SK-N-SH treated with all-trans-retinoic acid at 6 μM for 48 hours (cell line): ENCODE data around the gene CLEC2D.

ENCODE experiments used
- CSDC2 ChIP-seq: fragments of 250-450 bp; sonication (Bioruptor Pico); IDR thresholded peaks from 2 replicates; pipeline ENCODE4 v1.5.0; 2020; ENCODE audit warnings: mild to moderate bottlenecking, moderate library complexity
- CSRNP3 ChIP-seq: fragments of 250-450 bp; sonication (Bioruptor Pico); IDR thresholded peaks from 2 replicates; pipeline ENCODE4 v1.5.1; 2021; ENCODE audit warnings: mild to moderate bottlenecking, moderate library complexity
- ESRRG ChIP-seq: fragments of 250-450 bp; sonication (Bioruptor Pico); IDR thresholded peaks from 2 replicates; pipeline ENCODE4 v1.6.1; 2021; ENCODE audit warnings: mild to moderate bottlenecking
- OSR1 ChIP-seq: fragments of 250-450 bp; sonication (Bioruptor Pico); IDR thresholded peaks from 2 replicates; pipeline ENCODE4 v1.8.0; 2022; ENCODE audit warnings: moderate library complexity, mild to moderate bottlenecking, inconsistent platforms
- PATZ1 ChIP-seq: fragments of 250-450 bp; sonication (Bioruptor Pico); IDR thresholded peaks from 2 replicates; pipeline ENCODE4 v1.8.0; 2020; ENCODE audit warnings: mild to moderate bottlenecking, moderate library complexity, borderline replicate concordance
- PPARA ChIP-seq: fragments of 250-450 bp; sonication (Bioruptor Pico); IDR thresholded peaks from 2 replicates; pipeline ENCODE4 v1.5.0; 2020; ENCODE audit warnings: mild to moderate bottlenecking, borderline replicate concordance
- RARB ChIP-seq: fragments of 250-450 bp; sonication (Bioruptor Pico); IDR thresholded peaks from 2 replicates; pipeline ENCODE4 v1.8.0; 2021; ENCODE audit warnings: mild to moderate bottlenecking, moderate library complexity
- SNAI2 ChIP-seq: fragments of 250-450 bp; sonication (Bioruptor Pico); IDR thresholded peaks from 2 replicates; pipeline ENCODE4 v1.5.0; 2020; ENCODE audit warnings: mild to moderate bottlenecking, moderate library complexity
- ZC3H10 ChIP-seq: fragments of 250-450 bp; sonication (Bioruptor Pico); IDR thresholded peaks from 2 replicates; pipeline ENCODE4 v1.5.1; 2021; ENCODE audit warnings: mild to moderate bottlenecking, moderate library complexity
- ZFP3 ChIP-seq: fragments of 250-450 bp; sonication (Bioruptor Pico); IDR thresholded peaks from 2 replicates; pipeline ENCODE4 v1.5.0; 2020; ENCODE audit warnings: mild to moderate bottlenecking, moderate library complexity
- ZFP30 ChIP-seq: fragments of 450-650 bp; formaldehyde crosslinking; IDR thresholded peaks from 2 replicates; pipeline ENCODE4 v1.5.0; 2022; ENCODE audit warnings: mild to moderate bottlenecking, moderate library complexity
- ZNF70 ChIP-seq: fragments of 450-650 bp; formaldehyde crosslinking; IDR thresholded peaks from 2 replicates; pipeline ENCODE4 v1.5.0; 2020; ENCODE audit warnings: mild to moderate bottlenecking, moderate library complexity
- ZNF8 ChIP-seq: fragments of 450-650 bp; formaldehyde crosslinking; IDR thresholded peaks from 2 replicates; pipeline ENCODE4 v1.5.0; 2020; ENCODE audit warnings: mild to moderate bottlenecking, moderate library complexity

GRCh38 chr12:9669534-9669933, at the start of gene CLEC2D:
- no peak for TF ChIP-seq OSR1 (CRISPR knock-in tag)
- TF ChIP-seq PATZ1: no peak
- no peak for TF ChIP-seq ZNF70 (CRISPR knock-in tag)
- TF ChIP-seq CSDC2 (CRISPR knock-in tag): no peak
- TF ChIP-seq ZFP3 (CRISPR knock-in tag): no peak
- TF ChIP-seq CSRNP3 (CRISPR knock-in tag): no peak
- no peak for TF ChIP-seq ESRRG (CRISPR knock-in tag)
- no peak for TF ChIP-seq ZC3H10 (CRISPR knock-in tag)
- no peak for TF ChIP-seq ZFP30 (CRISPR knock-in tag)
- TF ChIP-seq PPARA (CRISPR knock-in tag): no peak
- no peak for TF ChIP-seq SNAI2 (CRISPR knock-in tag)
- TF ChIP-seq ZNF8: no peak
- no peak for TF ChIP-seq RARB
